IPS DF 4.7 (cell line): ENCODE measurements around the gene FOXJ3.

Experiments used
- DNase-seq: peaks from one replicate; pipeline ENCODE4 v3.0.0-alpha.2; 2013; ENCODE audit warnings: low spot score; ENCODE audit errors: extremely low read depth

The FOXJ3 gene

DNA sequence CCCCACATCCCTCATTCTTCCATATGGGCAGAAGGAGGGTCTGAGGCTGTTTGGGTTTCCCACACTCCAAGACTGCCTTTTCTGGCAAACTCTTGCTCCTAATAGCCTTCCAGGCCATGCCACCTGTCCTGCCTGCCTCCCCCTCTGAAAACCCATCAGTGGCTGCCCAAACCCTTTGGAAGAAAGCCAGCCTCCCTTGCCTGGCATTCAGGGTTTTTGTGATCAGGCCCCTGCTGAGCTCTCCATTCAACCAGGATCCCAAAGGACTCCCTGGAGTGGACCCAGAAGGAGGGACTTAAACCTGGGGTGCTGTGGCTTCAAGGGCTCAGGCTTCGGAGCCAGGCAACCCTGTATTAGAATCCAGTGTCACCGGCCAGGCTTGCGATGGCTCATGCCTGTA is 166.3 kb downstream of the FOXJ3 start:
- DNase-seq: no peak

DNA sequence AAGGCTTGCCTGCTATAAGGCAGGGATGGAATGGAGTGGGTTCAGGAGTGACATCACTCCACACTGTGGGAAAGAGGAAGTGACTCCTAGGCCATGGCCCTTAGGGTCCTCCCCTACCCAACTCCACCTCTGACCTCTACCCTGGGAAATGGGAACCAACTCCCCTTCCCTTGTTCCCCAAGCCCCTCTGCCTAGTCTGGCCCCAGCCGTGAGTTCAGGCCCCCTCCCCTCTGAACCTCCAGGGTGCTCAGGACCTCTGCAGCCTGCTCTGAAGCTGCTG is 166.7 kb downstream of the FOXJ3 start:
- DNase-seq: no peak

DNA sequence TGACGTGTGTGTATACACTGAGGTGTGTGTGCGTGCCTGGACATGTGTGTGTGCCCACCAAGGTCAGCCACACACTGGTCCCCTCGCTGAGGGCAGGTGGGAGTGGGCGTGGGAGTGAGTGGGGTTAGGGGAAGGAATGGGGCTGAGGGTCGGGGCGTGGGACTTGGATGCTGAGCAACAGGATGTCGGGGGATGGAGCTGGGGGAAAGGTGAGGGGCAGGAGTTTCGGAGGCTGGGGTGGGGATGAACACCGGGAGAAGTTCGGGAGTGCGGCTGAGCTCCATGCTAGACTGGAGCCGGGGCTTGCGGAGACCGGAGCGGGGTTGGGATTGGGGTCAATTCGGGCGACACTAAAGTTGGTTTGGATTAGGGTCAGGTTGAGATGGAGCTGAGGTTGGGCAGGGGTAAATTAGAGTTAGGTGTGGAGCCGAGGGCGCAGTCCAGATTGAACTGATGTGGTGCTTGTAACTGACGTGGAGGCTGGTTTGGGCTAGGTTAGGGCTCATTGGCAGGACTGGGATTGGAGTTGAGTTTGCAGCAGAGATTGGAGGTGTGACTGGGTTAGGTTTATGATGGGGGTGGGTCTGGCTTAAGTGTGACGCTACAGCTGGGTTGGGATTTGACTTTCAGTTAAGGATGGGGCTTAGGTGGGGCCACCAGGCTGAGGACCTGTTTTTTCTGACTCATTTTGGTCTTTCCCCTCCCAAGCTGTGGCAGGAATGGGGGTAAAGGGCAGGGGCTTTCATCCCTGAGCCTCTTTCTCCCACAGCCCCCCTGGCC is 167.2 kb downstream of the FOXJ3 start:
- DNase-seq: no peak

DNA sequence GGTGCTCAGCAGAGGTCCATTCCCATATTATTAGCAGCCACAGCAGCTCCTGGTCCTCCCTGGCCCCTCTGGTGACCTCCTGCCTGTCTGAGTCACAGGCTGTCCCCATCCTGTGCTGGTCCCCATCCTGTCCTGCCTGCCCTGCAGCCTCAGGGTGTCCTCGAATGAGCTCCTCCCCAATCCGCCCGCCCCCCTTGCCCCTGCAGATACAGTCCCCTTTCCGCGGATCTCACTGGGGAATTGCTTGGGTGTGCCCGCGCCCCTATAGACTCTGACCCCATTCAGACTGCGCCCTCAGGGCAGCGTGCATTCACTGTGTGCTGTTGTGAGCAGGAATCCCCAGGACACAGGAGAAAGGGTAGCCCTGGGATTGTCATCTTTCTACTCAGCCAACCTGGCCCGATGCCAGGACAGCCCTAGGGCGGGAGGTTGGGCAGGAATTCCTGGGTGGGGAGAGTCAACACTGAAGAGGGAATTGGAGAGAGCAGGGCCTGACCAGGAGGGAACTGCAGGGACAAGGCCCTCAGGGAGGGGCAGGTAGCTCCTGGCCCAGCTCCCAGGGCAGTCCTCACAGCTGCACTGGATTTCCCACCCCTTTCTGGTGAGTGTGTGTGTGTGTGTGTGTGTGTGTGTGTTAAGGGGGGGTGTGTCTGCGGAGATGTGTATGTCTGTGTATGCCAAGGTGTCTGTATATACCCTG is 169.4 kb downstream of the FOXJ3 start:
- no peak for DNase-seq

DNA sequence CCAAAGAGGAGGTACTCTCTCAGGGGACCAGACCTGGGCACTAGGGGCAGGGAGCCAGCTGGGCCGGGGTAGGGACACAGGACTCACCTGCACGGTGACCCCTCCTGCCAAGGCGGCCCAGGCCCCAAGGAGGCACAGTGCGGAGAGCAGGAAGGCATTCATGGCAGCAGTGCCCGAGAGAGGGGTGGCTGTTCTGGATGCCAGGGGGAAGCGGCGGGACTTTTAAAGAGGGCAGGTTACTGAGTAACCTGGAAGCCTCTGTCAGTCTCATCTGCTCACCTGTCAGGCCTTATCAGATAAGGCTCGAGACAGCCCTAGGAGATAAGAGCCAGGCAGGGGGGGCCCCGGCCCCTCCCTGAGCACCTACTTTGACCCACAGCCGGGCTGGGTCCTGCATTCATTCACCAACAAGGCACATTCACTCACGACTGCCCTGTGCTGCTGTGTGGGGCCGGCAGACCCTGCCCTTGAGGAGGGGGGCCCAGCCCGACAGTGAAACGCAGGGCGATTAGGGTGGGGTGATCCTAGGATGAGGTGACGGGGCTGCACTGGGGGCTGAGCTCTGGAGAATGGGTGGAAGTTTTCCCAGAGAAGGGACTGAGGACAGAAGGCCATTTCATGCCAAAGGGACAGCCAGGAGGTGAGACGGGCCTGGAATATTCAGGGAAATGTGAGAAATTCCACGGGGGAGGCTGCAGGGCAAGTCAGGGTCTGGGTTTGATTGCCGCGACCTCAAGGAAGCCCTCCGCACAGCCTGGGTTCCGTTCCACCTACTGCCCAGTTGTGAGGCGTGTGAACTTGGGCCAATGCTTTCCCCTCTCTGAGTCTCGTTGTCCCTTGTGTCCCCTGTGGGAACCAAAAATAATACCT is 170.2 kb downstream of the FOXJ3 start, which contains the start of gene GUCA2A:
Gene GUCA2A (minus strand): TSS at position 195 of the 870 bp plus-strand sequence. CDS start 33 bp downstream, at position 162.
- no peak for DNase-seq

DNA sequence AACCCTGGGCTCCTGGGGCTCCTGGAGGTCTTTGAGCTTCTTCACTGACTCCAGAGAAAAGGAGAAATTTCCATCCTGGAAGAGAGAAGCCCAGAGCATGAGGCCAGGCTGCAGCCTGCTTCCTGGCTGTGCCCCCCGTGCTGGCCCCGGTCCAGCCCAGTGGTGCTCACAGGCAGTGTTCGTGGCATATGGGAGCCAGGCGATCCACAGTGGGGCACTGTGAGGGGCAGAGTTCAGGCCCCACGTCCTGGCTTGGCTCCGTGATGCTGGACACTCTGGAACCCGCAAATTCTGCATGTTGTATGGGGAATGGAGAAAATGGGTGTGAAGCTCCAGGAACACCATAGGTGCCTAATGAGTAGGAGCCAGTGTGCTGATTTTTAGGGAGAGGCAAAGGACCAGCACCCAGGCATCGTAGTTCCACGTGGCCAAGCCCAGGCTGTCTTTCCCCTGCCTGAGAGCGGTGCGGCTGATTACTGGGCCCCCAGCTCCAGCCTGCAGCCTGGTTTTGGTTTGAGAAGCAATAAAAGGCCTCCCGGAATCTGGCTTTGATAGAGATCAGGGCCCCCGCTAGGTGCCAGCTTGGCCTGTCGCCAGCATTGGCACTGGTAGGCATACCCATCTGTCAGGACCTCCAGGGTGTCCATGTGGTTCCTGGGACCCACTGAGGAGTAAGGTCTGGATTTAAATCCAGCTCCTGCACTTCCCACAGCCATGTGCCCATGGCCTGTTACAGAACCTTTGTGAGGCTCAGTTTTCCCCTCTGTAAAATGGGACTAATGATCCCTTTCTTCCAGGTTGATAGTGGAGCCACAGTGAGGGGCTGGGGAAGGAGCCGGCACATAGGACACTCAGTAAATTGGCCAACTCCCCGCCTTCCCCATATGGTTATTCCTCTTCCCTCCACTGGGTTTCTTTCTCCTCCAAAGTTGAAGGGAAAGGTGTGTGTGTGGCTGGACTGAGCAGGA is 171.2 kb downstream of the FOXJ3 start:
- DNase-seq: no peak

DNA sequence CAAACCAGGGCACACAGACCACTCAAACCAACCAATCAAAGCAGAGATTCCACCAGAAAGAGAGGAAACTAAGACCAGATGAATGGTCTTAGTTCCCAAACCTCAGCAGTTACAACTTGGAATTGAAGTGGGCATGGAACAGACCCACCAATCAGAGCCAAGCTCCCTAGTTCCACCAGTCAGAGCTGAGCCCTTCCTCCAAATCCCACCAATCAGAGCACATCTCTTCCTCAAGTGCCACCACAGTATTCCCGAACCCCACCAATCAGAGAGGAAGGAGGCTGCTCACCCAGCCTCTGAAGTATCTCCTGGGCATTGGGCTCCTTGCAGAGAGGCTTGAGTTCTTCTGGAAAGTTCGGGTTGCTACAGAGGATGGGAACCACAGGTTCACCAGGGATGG is 171.9 kb downstream of the FOXJ3 start:
- DNase-seq: no peak

DNA sequence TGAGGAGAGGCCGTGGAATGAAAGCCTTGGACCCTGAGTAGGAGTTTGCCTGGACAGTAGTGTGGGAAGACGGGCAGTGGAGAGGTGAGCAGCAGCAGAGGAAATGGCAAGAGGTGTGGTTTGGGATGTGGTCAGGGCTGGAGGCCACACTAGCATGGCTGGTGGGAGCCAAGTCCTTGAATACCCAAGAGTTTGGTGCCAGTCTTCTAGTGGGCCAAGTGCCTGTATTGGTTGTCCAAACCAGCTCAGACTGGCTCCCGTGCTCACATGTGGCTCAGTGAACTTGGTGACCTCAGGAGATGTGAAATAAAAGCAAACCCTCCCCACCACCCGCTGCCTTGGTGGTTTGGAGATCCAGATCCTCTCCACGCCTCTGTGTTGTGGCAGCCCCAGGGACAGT is 172.9 kb downstream of the FOXJ3 start:
- no peak for DNase-seq

DNA sequence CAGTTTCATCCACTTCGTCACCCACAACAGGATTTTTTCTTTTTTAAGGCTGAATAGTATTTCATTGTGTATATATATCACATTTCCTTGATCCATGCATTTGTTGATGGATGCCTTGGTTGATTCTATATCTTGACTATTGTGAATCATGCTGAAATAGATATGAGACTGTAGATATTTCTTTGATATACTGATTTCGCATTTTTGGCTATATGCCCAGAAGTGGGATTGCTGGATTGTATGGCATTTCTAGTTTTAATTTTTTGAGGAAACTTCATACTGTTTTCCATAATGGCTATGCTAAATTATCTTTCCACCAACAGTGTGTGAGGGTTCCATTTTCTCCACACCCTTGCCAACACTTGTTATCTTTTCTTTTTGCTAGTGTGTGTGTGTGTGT is 176.8 kb downstream of the FOXJ3 start:
- DNase-seq: no peak

DNA sequence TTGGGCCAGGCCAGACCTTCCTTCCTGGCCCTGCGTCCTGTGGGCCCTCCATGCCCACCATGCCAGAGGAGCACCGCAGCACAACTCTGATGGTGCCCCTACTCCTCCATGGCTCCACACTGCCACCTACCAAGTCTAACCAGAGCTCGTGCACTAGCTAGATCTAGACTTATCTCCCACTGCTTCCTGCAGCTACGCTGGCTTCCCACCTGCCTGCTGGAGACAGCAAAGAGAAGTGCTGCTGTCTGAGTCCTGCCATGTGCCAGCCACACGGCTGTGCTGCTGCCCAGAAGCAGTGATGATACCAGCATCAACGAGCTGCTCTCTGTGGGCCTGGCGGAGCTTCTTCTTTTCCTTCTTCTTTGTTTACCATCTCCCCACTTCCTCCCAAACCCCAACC is 177.4 kb downstream of the FOXJ3 start:
- no peak for DNase-seq

DNA sequence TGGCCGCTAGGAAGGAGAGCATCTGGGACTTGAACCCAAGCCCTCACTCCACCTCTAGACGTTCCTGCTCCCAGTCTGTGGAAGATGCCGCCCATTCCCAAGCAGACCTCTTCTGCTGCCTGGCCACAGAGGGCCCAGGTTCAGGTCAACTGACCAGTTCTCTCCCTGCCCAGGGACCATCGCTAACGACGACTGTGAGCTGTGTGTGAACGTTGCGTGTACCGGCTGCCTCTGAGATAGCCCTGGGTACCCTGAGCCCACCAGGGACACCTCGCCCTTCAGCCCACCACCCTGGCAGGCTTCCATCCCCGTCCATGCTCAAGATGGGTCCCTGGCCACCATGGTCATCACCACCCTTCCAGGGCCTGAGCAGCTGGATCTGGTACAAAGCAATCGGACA is 179.7 kb downstream of the FOXJ3 start:
- DNase-seq: no peak

DNA sequence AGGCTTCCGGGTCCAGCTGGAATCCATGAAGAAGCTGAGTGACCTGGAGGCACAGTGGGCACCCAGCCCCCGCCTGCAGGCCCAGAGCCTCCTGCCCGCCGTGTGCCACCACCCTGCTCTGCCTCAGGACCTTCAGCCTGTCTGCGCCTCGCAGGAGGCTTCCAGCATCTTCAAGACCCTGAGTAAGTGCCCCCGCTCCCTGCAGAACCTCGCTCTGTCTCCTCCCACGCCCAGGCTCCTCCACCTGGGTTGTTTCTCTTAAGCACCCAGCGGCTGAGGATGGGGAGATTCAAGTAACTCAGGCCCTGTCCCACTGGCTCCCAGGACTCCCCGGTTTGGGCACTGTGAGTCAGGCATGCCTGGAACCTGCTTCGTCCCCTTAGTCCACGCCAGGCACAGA is 180.3 kb downstream of the FOXJ3 start:
- no peak for DNase-seq

DNA sequence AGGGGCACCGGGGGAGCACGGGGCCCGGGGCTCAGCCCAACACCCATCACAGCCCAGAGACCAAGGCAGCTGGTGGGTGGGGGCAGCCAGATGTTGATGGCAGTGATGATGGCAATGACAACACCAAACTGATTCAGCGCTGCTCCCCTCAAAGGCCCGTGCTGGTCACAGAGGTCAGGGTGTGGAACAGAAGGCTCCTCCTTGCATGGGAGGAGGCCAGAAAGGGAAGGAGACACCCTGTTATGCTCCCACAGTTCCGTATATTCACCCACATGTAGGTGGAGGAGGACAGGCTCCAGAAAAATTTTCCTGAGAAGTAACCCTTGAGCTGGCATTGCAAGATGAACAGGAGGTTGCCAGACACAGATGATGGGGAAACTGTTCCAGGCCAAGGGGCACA is 181.4 kb downstream of the FOXJ3 start:
- no peak for DNase-seq

DNA sequence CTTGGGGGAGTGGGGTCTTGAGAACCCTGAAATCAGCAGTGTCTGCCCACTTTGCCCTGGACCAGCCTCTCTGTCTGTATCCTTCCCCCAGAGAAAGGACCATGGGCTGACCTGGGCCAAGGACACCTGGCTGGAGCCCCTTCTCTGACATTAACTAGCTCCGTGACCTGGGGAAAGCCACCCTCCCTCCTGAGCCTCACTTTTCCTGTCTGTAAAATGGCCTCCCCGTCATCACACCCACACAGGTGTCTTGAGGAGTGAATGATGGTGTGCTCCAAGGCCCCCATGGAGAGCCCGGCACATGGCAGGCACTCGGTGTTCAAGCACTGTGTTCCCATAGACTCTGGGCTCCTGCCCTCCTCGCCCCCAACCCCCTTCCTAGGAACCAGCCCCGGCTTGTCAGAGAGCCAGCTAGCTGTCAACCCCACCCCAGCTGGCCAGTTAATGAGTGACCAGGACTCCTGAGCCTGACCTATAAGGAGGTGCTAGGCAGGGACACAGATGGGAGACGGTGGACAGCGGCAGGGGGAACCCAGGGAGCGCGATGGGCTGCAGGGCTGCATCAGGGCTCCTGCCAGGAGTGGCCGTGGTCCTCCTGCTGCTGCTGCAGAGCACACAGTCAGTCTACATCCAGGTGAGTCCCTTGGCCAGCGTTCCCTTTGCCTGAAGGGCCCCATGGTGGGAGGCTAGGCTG is 182.0 kb downstream of the FOXJ3 start, which contains the start of gene GUCA2B:
Gene GUCA2B (plus strand): TSS at position 504 of the 694 bp plus-strand sequence. CDS start 41 bp downstream, at position 545.
- no peak for DNase-seq

DNA sequence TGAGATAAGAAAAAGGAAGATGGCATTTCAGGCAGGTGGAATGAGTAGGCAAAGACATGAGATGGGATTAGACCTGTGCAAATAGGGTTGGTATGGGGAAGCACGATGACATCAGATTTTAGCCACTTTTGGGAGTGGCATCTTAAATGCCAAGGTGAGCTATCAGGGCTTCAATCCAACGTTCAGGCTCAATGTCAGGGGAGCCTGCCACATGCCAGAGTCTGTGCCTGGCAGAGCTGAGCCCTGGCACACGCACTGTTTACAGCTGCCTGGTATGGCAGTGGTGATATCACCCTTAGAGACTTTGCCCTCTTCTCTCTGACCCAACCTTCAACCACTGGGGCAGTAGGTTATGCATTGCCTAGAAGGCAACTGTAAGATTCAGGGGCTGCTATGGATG is 182.9 kb downstream of the FOXJ3 start:
- no peak for DNase-seq

DNA sequence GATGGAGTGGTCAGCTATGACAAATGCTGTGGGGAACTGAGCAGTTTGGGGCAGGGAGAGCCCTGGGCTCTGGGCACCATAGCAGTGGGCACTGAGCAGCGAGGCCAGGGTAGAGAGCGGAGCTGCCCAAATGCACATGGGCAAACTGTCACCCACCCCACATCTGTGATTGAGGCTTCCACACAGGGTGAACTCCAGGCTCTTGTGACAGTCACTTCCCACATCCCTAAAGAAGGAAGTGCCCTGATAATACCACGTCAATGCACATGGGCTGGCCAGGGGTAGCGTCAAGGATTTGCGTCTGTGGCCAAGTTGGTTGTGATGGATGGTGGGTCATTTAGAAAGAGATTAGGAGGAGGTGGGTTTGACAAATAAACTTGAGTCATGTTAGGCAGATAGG is 184.4 kb downstream of the FOXJ3 start:
- DNase-seq: no peak

DNA sequence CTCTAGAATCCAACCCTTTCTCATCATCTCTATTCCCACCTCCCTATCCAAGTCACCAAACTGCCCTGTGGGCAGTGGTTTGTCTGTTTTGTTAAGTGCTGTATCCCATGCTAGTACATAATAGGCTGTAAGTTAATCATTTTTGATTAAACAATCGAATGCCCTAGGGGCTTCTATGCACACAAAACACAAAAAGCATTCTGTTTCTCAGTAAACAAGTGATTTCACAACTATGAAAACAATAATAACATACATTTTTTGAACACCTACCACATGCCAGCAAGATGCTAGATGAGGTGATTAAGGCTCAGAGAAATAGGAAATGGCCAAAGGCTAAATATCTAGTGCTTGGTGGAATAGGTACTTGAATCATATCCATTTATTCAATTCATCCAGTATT is 186.9 kb downstream of the FOXJ3 start:
- DNase-seq: no peak

DNA sequence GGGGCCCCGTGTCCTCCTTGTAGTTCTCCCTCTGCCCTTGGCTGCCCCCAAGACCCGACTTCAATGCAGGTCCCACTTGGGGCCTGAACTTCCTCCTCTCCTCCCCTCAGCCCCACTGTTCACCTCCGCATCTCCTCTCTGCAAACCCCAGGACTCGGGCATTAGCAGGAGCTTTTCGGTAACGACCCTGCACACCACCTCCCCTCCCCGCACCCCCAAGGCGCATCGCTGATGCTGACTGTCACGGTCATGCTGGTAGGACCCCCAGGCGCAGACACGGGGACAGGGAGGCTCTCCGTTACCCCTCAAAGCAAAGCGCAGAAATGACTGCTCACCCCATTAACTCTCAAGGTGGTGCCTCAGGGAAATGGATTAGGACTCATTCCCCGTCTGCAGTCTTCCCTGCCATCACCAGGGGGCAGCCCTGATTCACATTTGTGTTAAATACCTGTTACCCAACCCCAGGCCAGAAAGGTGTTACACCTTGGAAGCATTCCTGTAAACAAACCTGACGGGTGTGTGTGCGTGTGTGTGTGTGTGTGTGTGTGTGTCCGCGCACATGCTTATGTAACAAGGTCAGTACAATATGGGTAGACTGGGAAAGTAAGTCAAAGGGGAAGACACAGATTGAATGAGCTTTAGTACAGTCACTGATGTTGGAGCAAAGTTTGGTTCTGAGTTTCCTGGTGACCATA is 188.3 kb downstream of the FOXJ3 start:
- peak; percentile 53 for DNase-seq

DNA sequence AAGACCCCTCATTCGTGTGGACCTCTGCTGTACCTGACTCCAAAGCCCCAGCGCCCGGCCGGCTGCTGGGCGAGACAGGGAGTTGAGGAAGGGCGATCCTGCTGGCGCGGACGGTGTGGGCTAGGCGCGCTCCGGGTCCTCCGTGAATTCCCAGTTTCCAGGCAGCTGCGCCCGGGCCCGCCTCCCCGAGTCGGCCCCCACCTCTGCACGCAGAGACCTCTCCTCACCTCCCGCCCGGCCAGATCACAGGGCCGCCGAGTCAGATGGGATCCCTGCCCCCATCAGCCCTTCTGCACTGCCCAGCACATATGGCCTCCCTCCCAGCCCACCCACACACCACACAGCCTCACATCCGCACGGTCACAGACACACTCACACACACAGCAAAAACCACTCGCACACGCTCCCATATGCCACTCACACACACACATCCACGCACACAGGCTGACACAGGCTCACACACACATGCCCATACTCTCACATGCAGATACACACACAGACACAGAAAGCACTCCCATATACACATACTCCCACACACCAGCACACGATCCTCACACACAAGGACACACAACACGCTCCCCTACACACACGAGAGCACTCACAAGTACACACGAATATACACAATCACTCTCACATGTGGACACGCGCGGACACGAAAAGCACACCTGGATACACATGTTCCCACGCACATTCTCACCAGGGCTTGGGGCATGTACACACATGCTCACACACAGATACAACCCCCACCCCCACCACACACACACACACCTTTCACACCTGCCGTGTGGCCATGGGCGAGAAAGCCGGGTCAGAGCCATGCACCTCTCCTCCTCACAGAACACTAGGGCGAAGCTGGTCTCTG is 189.0 kb downstream of the FOXJ3 start:
- DNase-seq: no peak
